ENCODE results near the gene KCTD7.

GRCh38 chr7:66609176-66609575 is 19.5 kb upstream of the KCTD7 start:
- TF ChIP-seq TSHZ2 (CRISPR knock-in tag; IDR thresholded peaks at IDR 0.05): no peak
- TF ChIP-seq ZFP30 (CRISPR knock-in tag; IDR thresholded peaks at IDR 0.05): no peak
- TF ChIP-seq ZC3H10 (CRISPR knock-in tag; IDR thresholded peaks at IDR 0.05): no peak
- no peak for TF ChIP-seq PATZ1 (CRISPR knock-in tag; IDR thresholded peaks at IDR 0.05; ENCODE audit: borderline replicate concordance)
- TF ChIP-seq ZNF70 (CRISPR knock-in tag; IDR thresholded peaks at IDR 0.05): no peak
- no peak for TF ChIP-seq CREB5 (CRISPR knock-in tag; IDR thresholded peaks at IDR 0.05; ENCODE audit: low read depth)
- TF ChIP-seq ARNTL (CRISPR knock-in tag; IDR thresholded peaks at IDR 0.05; ENCODE audit: borderline replicate concordance, low read depth): no peak
- no peak for TF ChIP-seq ZFP3 (CRISPR knock-in tag; IDR thresholded peaks at IDR 0.05)
- no peak for TF ChIP-seq ZNF8 (CRISPR knock-in tag; IDR thresholded peaks at IDR 0.05)
- TF ChIP-seq RARB (CRISPR knock-in tag; IDR thresholded peaks at IDR 0.05): no peak
- no peak for TF ChIP-seq TCF4 (CRISPR knock-in tag; IDR thresholded peaks at IDR 0.05; ENCODE audit: borderline replicate concordance)

All from SK-N-SH treated with all-trans-retinoic acid at 6 μM for 48 hours (cell line).